GM19372 (cell line): Measurements from ENCODE around the gene SLCO3A1.
A peak's percentile ranks its signal among the peaks of the same experiment; 100 is the strongest.

Experiments
- ATAC-seq: cut with Tn5 transposase; IDR thresholded peaks from one replicate; pipeline ENCODE4 v1.9.1; 2021; ENCODE audit warnings: mild to moderate bottlenecking, low read depth, moderate library complexity; ENCODE audit not compliant: unreplicated experiment

Gene SLCO3A1

GRCh38 chr15:92082006-92082843 is 228.7 kb downstream of the SLCO3A1 start:
- peak; percentile 51 for ATAC-seq

GRCh38 chr15:92083190-92083589 is 229.7 kb downstream of the SLCO3A1 start:
- ATAC-seq, result no peak

GRCh38 chr15:92087211-92087610 is 233.7 kb downstream of the SLCO3A1 start:
- no peak for ATAC-seq

GRCh38 chr15:92091155-92091734 is 237.7 kb downstream of the SLCO3A1 start:
- ATAC-seq, result no peak

- no peak for ATAC-seq
These were observed 239.0 kb downstream of the SLCO3A1 start for GRCh38 chr15:92092289-92093105.

GRCh38 chr15:92095693-92096092 is 242.2 kb downstream of the SLCO3A1 start:
- peak; percentile 69 for ATAC-seq

GRCh38 chr15:92097474-92098178 is 244.1 kb downstream of the SLCO3A1 start:
- peak; percentile 55 for ATAC-seq

GRCh38 chr15:92098869-92099268 is 245.4 kb downstream of the SLCO3A1 start:
- no peak for ATAC-seq

GRCh38 chr15:92100301-92100700 is 246.8 kb downstream of the SLCO3A1 start:
- no peak for ATAC-seq

- ATAC-seq, result no peak
These were observed 247.2 kb downstream of the SLCO3A1 start for GRCh38 chr15:92100751-92101150.

GRCh38 chr15:92101708-92102394 is 248.3 kb downstream of the SLCO3A1 start:
- peak; percentile 45 for ATAC-seq

- peak; percentile 19 for ATAC-seq
These were observed 248.9 kb downstream of the SLCO3A1 start for GRCh38 chr15:92102395-92102755.

- ATAC-seq, result no peak
These were observed 250.6 kb downstream of the SLCO3A1 start for GRCh38 chr15:92104072-92104471.

- ATAC-seq, result no peak
These were observed 252.1 kb downstream of the SLCO3A1 start for GRCh38 chr15:92105611-92106010.

- no peak for ATAC-seq
These were observed 254.0 kb downstream of the SLCO3A1 start for GRCh38 chr15:92107510-92107909.

GRCh38 chr15:92109191-92109873 is 255.8 kb downstream of the SLCO3A1 start:
- ATAC-seq, result no peak

GRCh38 chr15:92111291-92111690 is 257.8 kb downstream of the SLCO3A1 start:
- ATAC-seq, result no peak

GRCh38 chr15:92111751-92112150 is 258.2 kb downstream of the SLCO3A1 start:
- ATAC-seq, result no peak

- no peak for ATAC-seq
These were observed 258.7 kb downstream of the SLCO3A1 start for GRCh38 chr15:92112180-92112579.
